NCI-H526 treated with DMSO at 0.1 percent for 48 hours (cell line): ENCODE results near the gene RGS6.

ENCODE experiments used
- DNase-seq: peaks from one replicate; lab custom pipeline; 2025; lab: John Stamatoyannopoulos, UW

The RGS6 gene

DNA sequence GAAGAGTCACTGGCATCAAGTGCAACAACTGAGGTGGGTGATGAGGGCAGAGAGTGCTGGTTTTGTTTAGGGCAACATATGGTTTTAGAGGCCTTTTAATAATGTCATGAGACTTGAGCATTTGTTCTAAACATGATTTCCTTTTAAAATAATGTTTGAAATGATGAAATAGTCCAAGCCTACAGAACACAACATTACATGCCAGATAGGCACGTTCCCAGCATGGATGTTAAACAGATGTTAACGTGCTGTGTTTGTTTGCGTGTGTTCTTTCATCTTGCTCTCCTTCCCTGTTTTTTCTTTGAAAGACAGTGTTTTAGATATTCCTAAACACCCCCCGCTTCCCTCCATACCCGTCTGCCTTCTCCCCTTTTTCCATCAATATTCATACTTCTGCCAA lies 82.3 kb downstream of the RGS6 start:
- DNase-seq: no peak

DNA sequence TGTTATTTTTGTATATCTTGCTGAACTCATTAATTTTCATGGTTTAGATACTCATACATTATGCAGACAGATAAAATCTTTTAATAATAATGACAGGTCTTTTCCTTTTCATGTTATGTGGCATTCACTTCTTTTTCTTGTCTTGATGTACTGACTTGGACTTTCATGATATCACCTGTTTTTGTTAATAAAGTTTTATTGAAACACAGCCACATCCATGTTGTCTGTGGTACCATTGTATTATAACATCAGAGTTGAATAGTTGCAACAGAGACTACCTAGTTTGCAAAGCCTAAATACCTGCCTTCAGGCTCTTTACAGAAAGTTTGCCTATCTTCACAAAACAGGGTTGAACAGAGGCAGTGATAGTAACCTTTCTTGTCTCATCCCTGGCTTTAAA lies 85.1 kb downstream of the RGS6 start:
- DNase-seq: no peak

DNA sequence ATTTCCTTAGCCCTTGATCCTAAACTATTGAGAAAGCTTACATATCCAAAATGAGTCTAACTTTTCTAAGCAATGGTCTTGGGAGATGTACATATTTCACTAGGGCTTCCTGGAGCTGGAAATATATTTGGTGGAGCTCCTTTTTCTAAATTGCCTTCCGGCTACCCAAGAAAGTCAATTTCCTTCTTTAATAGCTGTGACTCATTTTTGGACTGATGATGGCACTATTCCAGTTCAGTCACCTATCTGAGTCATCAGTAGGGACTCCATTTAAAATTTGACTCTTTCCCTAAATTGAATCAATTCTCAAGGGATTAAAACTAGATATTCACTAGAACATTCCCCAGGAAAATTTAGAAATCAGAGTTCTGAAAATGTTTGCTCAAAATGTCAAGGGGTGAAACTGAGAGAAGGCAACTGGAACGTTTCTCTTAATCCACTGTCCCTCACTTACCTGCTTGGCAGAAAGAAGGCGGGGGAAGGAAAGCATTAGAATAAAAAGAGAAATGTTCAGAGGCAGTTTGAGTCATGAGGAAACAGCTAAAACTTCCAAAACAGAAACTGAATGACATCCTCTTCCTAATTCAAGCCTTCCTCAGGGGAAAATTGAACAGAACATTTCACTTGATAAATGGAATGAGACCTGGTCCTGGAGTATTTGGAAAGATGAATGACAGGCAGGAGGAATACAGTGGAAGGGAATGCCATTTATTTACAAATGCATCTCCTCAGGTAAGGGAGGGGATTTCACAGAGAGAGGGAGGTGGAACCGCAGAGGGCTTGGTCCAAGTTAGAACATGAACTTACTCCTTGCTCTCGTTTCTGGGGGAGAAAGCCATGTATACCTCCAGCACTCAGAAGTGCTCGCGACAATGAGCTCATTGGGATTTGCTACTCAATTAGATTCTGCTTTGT lies 91.2 kb downstream of the RGS6 start:
- no peak for DNase-seq

DNA sequence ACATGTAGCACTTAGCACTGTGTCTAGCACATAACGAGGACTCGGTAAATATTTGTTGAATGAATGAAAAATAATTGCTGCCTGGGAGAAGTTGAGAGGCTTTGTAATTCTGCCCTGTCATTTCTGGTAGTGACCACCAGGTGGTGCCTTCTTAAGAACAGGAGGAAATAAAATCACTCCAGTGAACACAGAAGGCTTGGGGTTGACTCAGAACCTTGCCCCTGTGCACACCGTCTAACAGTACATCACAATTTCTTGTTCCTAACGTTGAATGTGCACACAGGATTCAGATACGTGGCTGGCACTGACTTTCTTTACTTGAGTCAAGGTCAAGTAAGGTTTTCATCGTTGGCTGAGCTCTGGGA lies 91.8 kb downstream of the RGS6 start:
- no peak for DNase-seq

DNA sequence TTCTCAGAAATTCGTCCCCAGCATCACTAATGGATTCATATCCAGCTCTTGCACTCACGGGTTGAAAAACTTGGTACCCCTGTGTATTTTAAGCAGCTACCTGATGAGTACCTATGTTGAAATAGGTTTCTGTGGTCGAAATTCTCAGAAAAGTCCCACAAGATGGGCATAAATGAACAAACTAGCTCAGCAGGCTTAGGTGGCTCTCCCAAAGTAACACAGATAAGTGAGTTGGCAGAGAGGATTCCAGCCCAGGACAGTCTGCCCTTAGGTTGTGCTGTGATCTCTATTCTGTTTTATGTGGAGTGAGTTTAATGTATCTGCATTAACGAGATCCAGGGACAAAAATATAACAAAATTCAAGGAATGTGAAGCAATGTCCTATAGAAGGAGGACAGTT lies 92.3 kb downstream of the RGS6 start:
- DNase-seq: no peak

DNA sequence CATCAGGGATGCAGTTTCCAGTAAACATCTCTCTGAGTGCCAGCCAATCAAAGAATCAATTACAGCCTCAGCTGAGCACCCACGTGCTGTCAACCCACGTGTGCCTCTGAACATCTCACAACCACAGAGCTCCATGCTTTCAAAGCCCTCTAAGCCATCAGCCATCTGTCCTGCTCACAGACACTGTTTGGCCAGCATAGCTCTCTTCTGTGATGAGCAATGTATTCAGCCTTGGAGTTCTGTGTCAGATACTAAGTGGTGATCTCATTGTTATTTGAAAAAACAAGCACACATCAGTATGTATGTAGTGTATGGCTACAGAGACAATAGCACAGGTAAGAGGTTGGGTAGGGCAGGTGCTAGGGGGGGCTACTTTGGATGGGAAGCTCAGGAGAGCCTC lies 94.3 kb downstream of the RGS6 start:
- no peak for DNase-seq

DNA sequence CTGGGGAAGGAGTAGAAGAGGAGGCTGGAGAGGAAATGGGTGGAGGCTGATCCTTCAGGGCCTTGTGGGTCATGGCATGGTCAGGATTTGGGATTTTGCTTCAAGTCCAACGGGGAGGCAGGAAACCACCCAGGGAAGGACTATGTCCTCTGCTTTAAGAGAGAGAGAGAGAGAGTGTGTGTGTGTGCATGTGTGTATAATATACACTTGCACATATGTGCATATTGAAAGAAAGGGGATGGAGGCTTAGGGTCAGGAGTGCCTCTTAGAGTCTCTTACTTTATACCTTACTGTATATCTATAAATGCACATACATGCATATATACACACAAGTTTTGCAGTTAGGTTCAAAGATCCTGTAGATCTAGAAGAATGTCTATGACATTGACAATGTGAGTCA lies 94.8 kb downstream of the RGS6 start:
- DNase-seq: no peak

DNA sequence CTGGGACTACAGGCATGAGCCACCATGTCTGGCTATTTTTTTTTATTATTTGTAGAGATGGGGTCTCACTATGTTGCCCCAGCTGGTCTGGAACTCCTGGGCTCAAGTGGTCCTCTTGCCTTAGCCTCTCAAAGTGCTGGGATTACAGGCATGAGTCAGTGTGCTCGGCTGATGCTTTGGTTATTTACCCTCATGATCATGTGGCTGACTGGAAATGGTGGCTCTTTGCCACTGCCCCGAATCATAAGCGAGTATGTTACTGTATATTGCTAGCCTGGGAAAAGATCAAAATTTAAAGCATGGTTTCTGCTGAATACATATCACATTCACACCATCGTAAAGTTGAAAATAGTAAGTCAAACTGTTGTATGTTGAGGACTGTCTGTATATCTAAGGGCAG lies 101.1 kb downstream of the RGS6 start:
- no peak for DNase-seq

DNA sequence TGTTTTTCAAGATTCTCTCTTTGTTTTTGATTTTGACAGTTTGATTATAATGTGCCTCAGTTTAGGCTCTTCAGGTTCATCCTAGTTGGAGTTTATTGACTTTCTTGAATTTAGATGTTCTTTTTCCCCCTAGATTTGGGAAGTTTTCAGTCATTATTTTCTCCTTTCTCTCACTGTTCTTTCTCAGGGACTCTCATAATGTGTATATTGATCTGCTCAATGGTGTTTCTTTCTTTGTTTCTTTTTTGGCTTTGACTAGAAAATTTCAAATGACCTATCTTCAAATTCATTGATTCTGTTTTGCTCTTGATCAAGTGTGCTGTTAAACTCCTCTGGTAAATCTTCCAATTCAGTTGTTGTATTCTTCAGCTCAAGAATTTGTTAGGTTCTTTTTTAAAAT lies 108.3 kb downstream of the RGS6 start:
- DNase-seq: no peak

DNA sequence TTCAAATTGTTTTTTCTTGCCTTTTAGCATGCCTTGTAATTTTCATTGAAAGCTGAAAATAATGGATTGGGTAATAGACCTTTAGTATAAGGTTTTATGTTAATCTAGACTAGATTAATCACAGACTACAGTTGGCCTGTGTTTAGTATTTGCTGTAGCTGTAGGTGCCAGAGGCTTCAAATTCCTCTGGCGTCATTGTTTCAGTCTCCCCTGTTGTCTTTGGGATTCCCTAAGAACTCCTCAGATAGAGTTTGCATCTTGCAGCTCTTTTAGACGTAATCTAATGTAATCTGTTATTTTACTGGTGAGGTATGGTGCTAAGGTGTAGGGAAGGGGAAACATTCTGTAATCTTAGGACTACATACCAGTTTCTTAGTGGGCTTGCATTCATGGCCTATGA lies 113.0 kb downstream of the RGS6 start:
- DNase-seq: no peak

DNA sequence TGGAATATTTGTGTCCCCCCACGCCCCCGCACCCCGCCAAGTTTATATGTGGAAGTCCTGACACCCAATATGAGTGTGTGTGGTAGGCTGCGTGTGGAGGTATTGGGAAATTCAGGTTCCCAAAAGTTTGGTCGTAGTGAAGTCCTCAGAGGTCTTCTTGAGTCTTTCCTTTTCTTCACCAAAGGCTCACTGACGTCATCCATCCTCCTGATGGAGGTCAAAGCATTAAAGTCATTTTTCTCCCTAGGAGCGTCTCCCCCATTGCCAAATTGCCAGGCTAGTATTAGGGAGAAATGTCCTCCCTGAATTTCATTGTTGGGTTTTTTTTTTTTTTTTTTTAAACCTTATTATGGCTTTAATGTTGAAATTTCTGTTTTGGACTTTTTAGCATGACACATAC lies 113.7 kb downstream of the RGS6 start:
- DNase-seq: no peak

DNA sequence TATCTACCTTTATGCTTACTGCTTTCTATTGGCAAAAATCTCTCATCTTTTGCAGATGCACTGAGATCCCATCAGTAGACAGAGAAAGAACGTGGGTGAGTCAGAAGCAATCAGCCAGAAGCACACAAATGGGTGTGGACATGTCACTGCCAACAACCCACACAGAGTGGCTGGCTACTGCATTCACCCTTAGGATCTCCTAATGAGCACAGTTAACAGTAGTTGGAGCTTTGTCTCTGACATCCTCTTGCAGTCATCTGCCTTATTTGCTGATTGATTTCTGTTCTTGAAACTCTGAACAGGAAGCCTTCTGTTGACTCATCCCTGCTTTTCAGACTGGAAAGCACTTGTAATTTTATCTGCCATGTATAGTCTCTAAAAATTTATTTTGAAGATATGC lies 117.2 kb downstream of the RGS6 start:
- DNase-seq: no peak

DNA sequence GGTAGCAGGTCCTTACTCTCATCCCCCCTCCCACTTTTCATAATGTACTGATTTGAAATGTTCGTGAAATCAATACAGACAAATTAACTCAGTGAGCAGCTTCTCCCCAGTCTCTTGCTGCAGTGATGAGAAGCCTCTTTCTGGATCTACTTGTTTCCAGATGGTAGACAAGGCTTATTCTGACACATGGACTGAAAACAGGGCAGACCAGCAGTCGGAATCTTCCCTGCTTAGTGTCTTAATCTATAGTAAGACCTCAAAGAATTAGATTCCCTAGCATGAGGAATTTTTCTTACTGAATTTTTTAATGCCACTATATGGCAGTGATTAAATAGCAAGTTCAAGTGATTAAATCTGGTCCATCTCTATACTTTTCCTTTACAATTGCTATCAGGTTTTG lies 120.1 kb downstream of the RGS6 start:
- no peak for DNase-seq

DNA sequence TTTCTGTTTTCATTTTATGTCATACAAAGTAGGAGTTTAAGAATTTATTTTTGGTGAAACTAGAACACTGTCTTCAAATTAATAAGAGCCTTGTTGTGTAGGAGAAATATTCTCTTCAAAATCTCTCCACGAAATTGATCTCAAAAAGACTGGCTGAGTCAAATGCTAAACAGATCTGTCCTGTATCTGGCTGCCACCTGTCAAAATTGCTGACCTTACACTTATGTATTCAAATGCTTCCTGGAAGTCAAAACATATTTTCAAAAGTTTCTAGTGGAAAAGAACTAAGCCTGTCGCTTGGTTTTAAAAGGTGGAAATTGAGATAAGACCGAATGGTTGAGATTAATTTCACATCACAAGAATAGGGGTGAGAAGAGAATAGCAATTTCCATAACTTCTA lies 121.4 kb downstream of the RGS6 start:
- DNase-seq: no peak

DNA sequence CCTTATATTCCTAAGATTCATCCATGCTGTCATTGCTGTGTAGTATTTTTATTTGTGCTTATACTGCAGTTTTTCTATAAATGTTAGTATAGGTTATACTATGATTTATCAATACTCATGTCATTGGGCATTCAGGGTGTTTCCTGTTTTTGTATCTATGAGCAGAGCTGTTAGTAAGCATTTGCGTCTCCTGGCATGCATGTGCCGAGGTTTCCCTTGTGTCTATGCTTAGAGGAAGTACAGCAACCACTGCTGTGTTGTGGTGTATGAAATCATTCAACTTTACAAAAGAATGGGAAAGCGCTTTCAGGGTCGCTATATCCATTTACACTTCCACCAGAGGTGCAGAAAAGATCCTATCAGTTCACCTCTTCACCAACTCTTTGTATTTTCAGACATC lies 122.7 kb downstream of the RGS6 start:
- DNase-seq: no peak

DNA sequence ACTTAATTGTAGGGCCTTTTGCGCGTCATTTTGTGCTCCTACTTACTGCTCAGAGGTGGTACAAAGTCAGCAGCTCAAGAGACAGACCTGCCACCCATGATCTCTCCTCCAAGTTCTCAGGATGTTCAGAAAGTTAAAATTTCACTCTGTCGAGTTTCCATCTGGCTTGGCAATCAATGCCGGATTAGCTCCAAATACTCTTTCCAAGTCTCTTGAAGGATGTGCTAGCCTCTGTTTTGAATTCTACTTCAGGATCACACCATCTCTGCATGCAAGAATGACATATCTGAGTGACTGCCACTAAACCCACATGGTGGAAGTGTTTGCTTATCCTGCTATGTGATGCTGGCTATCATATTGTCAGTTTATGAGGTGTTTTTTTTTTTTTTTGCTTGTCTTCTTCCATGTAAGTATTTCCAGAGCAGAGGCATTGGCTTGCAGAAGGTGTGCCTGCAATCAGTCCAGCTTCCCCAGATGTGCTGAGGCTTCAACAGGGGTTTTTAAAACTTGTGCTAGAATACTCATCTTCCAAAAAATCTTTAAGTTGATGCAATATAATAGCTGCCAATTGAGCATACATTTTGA lies 125.6 kb downstream of the RGS6 start:
- DNase-seq: no peak

DNA sequence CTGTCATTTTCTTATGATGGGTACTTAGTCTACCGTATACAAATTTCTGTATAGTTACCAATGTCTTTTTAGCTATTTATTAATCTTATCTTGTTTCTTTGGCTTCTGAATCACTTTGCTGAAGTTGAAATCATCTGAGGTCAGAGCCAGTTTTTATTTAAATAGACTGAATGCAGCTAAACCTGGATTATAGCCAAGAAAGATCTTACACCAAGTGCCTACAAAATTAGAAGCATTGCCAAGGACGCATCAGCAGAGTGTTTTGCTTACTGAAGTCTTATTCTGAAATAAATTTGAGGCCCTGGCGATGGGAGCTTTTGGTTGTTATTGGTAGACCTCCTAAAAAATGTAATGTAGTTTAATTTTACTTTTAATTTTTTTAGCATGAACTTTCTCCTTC lies 128.2 kb downstream of the RGS6 start:
- DNase-seq: no peak

DNA sequence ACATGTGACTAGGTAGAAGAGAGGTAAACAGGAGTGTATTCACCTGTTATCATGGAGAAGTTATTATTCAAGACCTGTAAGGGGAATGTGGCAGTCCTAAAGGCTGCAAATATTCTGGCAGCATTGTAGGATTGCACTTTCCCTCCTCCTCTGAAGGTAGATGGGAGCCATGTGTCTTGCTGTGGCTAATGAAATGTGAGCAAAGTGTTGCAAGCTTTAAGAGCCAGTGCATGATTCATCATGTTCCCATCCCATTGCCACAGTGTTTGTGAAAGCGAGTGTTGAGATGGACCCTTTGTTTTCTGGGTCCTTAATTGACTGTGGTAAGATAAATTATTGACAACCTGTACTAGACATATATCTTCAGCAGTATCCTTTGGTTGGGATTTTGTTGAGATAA lies 128.7 kb downstream of the RGS6 start:
- DNase-seq: no peak

DNA sequence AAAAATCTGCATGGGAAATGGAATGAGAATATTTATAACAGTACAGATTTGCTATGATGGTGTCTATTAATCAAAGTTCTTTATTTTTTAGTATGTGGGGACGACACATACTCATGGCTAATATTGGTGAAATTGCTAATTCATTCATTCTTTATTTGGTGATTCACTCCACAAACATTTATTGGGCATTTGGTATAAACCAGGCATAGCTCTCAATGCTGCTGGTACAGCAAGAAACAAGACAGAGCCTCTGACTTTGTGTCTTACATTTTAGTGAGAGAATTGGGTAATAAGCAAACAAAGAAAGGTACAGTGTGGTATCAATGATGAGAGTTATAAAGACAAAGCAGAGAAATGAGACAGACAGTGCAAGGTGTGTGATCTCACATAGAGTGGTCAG lies 129.5 kb downstream of the RGS6 start:
- no peak for DNase-seq

DNA sequence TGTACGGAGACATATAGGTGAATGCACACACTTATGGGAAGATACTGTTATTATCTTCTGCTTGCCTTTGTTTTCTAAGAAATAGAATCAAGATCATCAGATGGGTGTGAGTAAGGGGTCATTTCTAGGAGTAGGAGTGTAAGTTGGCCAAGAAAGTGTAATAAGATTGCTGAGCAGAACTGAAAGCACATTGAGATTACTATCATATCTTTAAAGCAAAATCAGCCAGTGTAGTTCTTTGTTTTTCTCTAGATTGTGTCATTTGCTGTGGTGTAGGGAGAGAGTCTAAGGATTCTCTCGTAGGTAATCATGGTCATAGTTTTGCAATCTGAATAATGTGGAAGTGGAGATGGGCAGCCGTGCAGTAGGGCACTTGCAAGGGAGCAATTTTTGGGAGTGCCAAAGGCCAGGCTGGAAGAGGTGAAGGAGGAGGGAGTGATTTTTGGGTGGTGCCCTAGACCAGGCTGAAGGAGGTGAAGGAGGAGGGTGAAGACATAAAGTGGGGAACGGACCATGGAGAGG lies 131.6 kb downstream of the RGS6 start:
- no peak for DNase-seq

DNA sequence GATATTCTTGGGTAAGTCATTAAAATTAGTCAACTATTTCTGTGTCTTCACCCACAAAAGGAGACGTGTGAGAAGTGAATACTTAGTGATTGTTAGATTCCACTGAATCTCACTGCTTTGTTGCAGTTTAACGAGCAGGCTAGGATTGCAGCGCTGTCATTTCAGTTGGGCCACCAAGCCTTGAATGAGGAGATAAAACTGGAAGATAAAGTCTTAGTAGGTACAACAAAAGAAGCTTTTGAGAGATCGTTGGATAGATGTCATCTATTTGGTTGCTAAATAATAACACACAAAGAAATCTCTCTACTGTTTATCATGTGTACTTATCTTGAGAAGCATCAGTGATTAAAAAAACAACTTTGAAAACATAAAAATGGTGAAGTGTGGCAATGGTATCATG lies 132.3 kb downstream of the RGS6 start:
- no peak for DNase-seq

DNA sequence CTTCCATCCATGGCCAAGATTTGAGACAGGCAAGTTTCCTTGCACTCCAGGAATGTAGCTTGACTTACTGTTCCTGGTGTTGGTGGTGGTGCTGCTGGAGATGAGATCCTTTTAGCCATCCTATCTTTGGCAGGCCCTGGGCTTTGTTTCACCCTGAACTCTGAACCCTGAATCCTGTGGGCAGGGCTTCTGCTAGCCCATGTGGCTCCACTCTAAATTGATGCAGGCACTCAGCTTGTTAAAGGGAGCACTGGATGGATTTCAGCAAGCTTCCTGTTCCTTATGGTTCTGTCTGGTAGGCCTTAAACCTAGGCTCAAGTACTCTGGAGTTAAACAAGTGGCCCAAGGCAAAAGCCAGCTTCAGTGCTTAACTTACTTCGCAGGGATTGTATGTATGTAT lies 138.2 kb downstream of the RGS6 start:
- DNase-seq: no peak

DNA sequence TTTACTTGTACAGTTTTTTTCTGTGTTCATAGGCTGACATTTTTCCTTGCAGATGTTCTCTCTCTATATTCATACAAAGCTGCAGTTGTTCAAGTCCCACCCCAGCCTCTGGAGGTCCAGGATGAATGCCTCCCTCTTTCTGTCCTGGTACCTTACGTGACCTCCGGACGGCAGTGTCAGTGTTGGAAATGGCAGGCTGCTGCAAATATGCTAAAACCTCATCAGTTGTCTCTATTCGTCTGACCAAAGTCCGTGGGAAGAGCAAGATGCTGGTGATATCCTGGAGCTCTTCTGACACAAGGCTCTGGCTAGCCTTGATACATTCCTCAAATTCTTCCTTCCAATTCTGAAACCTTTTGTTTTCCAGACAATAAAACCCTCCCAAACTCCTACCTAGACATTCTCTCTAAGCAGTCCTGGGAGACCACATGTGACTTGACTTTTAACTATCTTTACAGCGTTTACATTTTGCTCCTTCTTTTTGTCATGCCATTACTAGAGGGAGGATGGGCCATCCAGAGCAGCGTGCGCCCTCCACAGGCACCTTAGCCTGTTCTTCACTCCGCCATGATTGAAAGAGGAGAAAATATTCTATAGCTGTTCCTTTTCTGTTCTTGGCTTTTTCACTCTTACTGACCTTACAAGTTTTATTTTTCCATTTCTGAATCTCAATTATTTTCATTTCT lies 143.6 kb downstream of the RGS6 start:
- DNase-seq: no peak
